ENCODE data around the gene YPEL1.

Gene YPEL1

GRCh38 chr22:21691816-21692215, 43.8 kb downstream of the YPEL1 start:
- no peak overlapping the region for H3K27ac ChIP-seq (ENCODE audit: low read depth, low read length, severe bottlenecking)
- WGBS, 2 experiments (ENCODE audit: insufficient coverage in 2 of 2): 88 to 93% methylated on average over 6 to 12 of the region's 16 CpGs
- no peaks in the 10 kb centered on the region for H3K4me1 ChIP-seq (ENCODE audit: control insufficient read depth, insufficient read depth, low read length, poor library complexity, severe bottlenecking)
- peaks cover 65% of the 10 kb centered on the region for H3K36me3 ChIP-seq (ENCODE audit: control insufficient read depth, insufficient read depth, low read length)
- H3K4me3 ChIP-seq (ENCODE audit: extremely low read depth, insufficient read depth, low read length, poor library complexity, severe bottlenecking): no peak overlapping the region
- H3K9me3 ChIP-seq (ENCODE audit: control insufficient read depth, low read length): no peaks in the 10 kb centered on the region

- no peak overlapping the region for H3K27ac ChIP-seq (ENCODE audit: low read depth, low read length, severe bottlenecking)
- 86 to 94% methylated on average over 3 to 4 of the region's 5 CpGs for WGBS, 2 experiments (ENCODE audit: insufficient coverage in 2 of 2)
- no peaks in the 10 kb centered on the region for H3K4me1 ChIP-seq (ENCODE audit: control insufficient read depth, insufficient read depth, low read length, poor library complexity, severe bottlenecking)
- peaks cover 66% of the 10 kb centered on the region for H3K36me3 ChIP-seq (ENCODE audit: control insufficient read depth, insufficient read depth, low read length)
- no peak overlapping the region for H3K4me3 ChIP-seq (ENCODE audit: extremely low read depth, insufficient read depth, low read length, poor library complexity, severe bottlenecking)
- H3K9me3 ChIP-seq (ENCODE audit: control insufficient read depth, low read length): no peaks in the 10 kb centered on the region
Measured at GRCh38 chr22:21690401-21690801, 45.2 kb downstream of the YPEL1 start.

- no peak overlapping the region for H3K27ac ChIP-seq (ENCODE audit: low read depth, low read length, severe bottlenecking)
- no peak overlapping the region for H3K4me3 ChIP-seq (ENCODE audit: extremely low read depth, insufficient read depth, low read length, poor library complexity, severe bottlenecking)
- peaks cover 73% of the 10 kb centered on the region for H3K36me3 ChIP-seq (ENCODE audit: control insufficient read depth, insufficient read depth, low read length)
- H3K4me1 ChIP-seq (ENCODE audit: control insufficient read depth, insufficient read depth, low read length, poor library complexity, severe bottlenecking): no peaks in the 10 kb centered on the region
- WGBS, 2 experiments (ENCODE audit: insufficient coverage in 2 of 2): 93 to 97% methylated on average over 20 of the region's 20 CpGs
- no peaks in the 10 kb centered on the region for H3K9me3 ChIP-seq (ENCODE audit: control insufficient read depth, low read length)
Measured at GRCh38 chr22:21688706-21689381, 46.8 kb downstream of the YPEL1 start.

GRCh38 chr22:21688341-21688705, 47.3 kb downstream of the YPEL1 start:
- H3K27ac ChIP-seq (ENCODE audit: low read depth, low read length, severe bottlenecking): no peak overlapping the region
- H3K9me3 ChIP-seq (ENCODE audit: control insufficient read depth, low read length): no peaks in the 10 kb centered on the region
- WGBS, 2 experiments (ENCODE audit: insufficient coverage in 2 of 2): 96 to 100% methylated on average over 1 to 6 of the region's 6 CpGs
- no peak overlapping the region for H3K4me3 ChIP-seq (ENCODE audit: extremely low read depth, insufficient read depth, low read length, poor library complexity, severe bottlenecking)
- peaks cover 72% of the 10 kb centered on the region for H3K36me3 ChIP-seq (ENCODE audit: control insufficient read depth, insufficient read depth, low read length)
- no peaks in the 10 kb centered on the region for H3K4me1 ChIP-seq (ENCODE audit: control insufficient read depth, insufficient read depth, low read length, poor library complexity, severe bottlenecking)

GRCh38 chr22:21687685-21688259, 47.8 kb downstream of the YPEL1 start:
- WGBS, 2 experiments (ENCODE audit: insufficient coverage in 2 of 2): 96 to 98% methylated on average over 11 of the region's 11 CpGs

GRCh38 chr22:21686634-21687393, 48.8 kb downstream of the YPEL1 start:
- no peak overlapping the region for H3K4me3 ChIP-seq (ENCODE audit: extremely low read depth, insufficient read depth, low read length, poor library complexity, severe bottlenecking)
- H3K27ac ChIP-seq (ENCODE audit: low read depth, low read length, severe bottlenecking): no peak overlapping the region
- no peaks in the 10 kb centered on the region for H3K4me1 ChIP-seq (ENCODE audit: control insufficient read depth, insufficient read depth, low read length, poor library complexity, severe bottlenecking)
- peaks cover 79% of the 10 kb centered on the region for H3K36me3 ChIP-seq (ENCODE audit: control insufficient read depth, insufficient read depth, low read length)
- H3K9me3 ChIP-seq (ENCODE audit: control insufficient read depth, low read length): no peaks in the 10 kb centered on the region
- WGBS, 2 experiments (ENCODE audit: insufficient coverage in 2 of 2): 96% methylated on average over 21 to 23 of the region's 23 CpGs

More at GRCh38 chr22:21687685-21688259, 47.8 kb downstream of the YPEL1 start:
- Histone ChIP-seq H3K9me3 (ENCODE audit: control insufficient read depth, low read length) (no peaks in the 10 kb centered on the region), H3K27ac (ENCODE audit: low read depth, low read length, severe bottlenecking) (no peak overlapping the region), H3K4me3 (ENCODE audit: extremely low read depth, insufficient read depth, low read length, poor library complexity, severe bottlenecking) (no peak overlapping the region), H3K36me3 (ENCODE audit: control insufficient read depth, insufficient read depth, low read length) (peaks cover 72% of the 10 kb centered on the region), H3K4me1 (ENCODE audit: control insufficient read depth, insufficient read depth, low read length, poor library complexity, severe bottlenecking) (no peaks in the 10 kb centered on the region)

GRCh38 chr22:21686193-21686608, 49.4 kb downstream of the YPEL1 start:
- no peak overlapping the region for H3K4me3 ChIP-seq (ENCODE audit: extremely low read depth, insufficient read depth, low read length, poor library complexity, severe bottlenecking)
- no peak overlapping the region for H3K27ac ChIP-seq (ENCODE audit: low read depth, low read length, severe bottlenecking)
- H3K4me1 ChIP-seq (ENCODE audit: control insufficient read depth, insufficient read depth, low read length, poor library complexity, severe bottlenecking): no peaks in the 10 kb centered on the region
- 97 to 99% methylated on average over 6 to 7 of the region's 8 CpGs for WGBS, 2 experiments (ENCODE audit: insufficient coverage in 2 of 2)
- H3K36me3 ChIP-seq (ENCODE audit: control insufficient read depth, insufficient read depth, low read length): peaks cover 74% of the 10 kb centered on the region
- no peaks in the 10 kb centered on the region for H3K9me3 ChIP-seq (ENCODE audit: control insufficient read depth, low read length)

- no peak overlapping the region for H3K27ac ChIP-seq (ENCODE audit: low read depth, low read length, severe bottlenecking)
- 94 to 96% methylated on average over 8 of the region's 8 CpGs for WGBS, 2 experiments (ENCODE audit: insufficient coverage in 2 of 2)
- no peaks in the 10 kb centered on the region for H3K9me3 ChIP-seq (ENCODE audit: control insufficient read depth, low read length)
- H3K4me3 ChIP-seq (ENCODE audit: extremely low read depth, insufficient read depth, low read length, poor library complexity, severe bottlenecking): no peak overlapping the region
- H3K36me3 ChIP-seq (ENCODE audit: control insufficient read depth, insufficient read depth, low read length): peaks cover 66% of the 10 kb centered on the region
- H3K4me1 ChIP-seq (ENCODE audit: control insufficient read depth, insufficient read depth, low read length, poor library complexity, severe bottlenecking): no peaks in the 10 kb centered on the region
Measured at GRCh38 chr22:21685164-21685513, 50.5 kb downstream of the YPEL1 start.

- Histone ChIP-seq H3K4me3 (ENCODE audit: extremely low read depth, insufficient read depth, low read length, poor library complexity, severe bottlenecking) (no peak overlapping the region), H3K27ac (ENCODE audit: low read depth, low read length, severe bottlenecking) (no peak overlapping the region), H3K9me3 (ENCODE audit: control insufficient read depth, low read length) (no peaks in the 10 kb centered on the region), H3K36me3 (ENCODE audit: control insufficient read depth, insufficient read depth, low read length) (peaks cover 62% of the 10 kb centered on the region), H3K4me1 (ENCODE audit: control insufficient read depth, insufficient read depth, low read length, poor library complexity, severe bottlenecking) (no peaks in the 10 kb centered on the region)
- WGBS, 2 experiments (ENCODE audit: insufficient coverage in 2 of 2): 98% methylated on average over 16 of the region's 19 CpGs
Measured at GRCh38 chr22:21684492-21685163, 51.0 kb downstream of the YPEL1 start.

- no peaks in the 10 kb centered on the region for H3K9me3 ChIP-seq (ENCODE audit: control insufficient read depth, low read length)
- no peaks in the 10 kb centered on the region for H3K4me1 ChIP-seq (ENCODE audit: control insufficient read depth, insufficient read depth, low read length, poor library complexity, severe bottlenecking)
- H3K36me3 ChIP-seq (ENCODE audit: control insufficient read depth, insufficient read depth, low read length): peaks cover 53% of the 10 kb centered on the region
- no peak overlapping the region for H3K27ac ChIP-seq (ENCODE audit: low read depth, low read length, severe bottlenecking)
- no peak overlapping the region for H3K4me3 ChIP-seq (ENCODE audit: extremely low read depth, insufficient read depth, low read length, poor library complexity, severe bottlenecking)
- WGBS, 2 experiments (ENCODE audit: insufficient coverage in 2 of 2): 84 to 95% methylated on average over 5 of the region's 7 CpGs
Measured at GRCh38 chr22:21683401-21683811, 52.2 kb downstream of the YPEL1 start.

Measured in mesodermal cell (in vitro differentiated cells).